ENCODE data around the gene RTN4R. TPM values are rescaled to one million over a fixed set of nuclear protein-coding genes. Genes with fewer than 3 reads are reported as not detected.

Gene RTN4R
- total and polyA plus RNA-seq, 9 of the 15 experiments (the other 6 are each of a cell fraction or from before 2014, with no cell fraction given), result 0.04 to 2.8 (median 1.4) TPM; not detected in 3

DNA sequence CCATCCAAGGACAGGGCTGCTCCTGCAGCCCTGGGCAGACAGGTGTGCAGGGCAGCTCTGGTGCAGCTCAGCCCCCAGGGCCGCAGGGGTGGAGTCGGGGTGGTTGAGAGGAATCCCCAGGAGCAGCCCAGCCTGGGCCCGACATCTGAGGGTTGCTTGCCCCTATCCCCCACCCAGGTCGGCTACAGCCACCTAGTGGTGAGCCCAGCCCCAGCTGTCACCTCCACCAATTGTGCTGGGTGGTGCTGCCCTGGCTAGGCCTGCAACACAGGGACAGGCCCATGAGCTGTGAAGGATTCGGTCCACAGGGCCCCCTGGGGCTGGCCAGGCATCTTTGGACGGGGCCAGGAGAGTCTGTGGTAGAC, 29.6 kb downstream of the RTN4R start (continued):
- TF ChIP-seq FOXO4 (CRISPR knock-in tag; IDR thresholded peaks at IDR 0.05), result peak; percentile 61; the same call in 1 of the 2 replicates
- TF ChIP-seq YY1 (IDR thresholded peaks at IDR 0.05; ENCODE audit: borderline replicate concordance in 1 of 3, control insufficient read depth in 1 of 3, extremely low read depth in 1 of 3, insufficient read depth in 3 of 3, insufficient read length in 1 of 3, insufficient replicate concordance in 2 of 3, low read depth in 1 of 3, low read length in 2 of 3), result peak in 1 of 3 experiments; percentile 25
- peak; percentile 24 for TF ChIP-seq SP2 (IDR thresholded peaks at IDR 0.05; ENCODE audit: extremely low read depth, low read depth, low read length, poor library complexity, severe bottlenecking)
- 0 out of 2 replicates have a peak, but pooled peaks have one; percentile 10 for TF ChIP-seq HCFC1 (IDR thresholded peaks at IDR 0.05; ENCODE audit: low read depth, low read length)
- peak in 1 of 2 experiments; percentile 44; a peak in 1 of 3 replicates for TF ChIP-seq CBX3 (IDR thresholded peaks at IDR 0.05; ENCODE audit: borderline replicate concordance in 1 of 2, low read length in 2 of 2)
- TF ChIP-seq, protein P1, sequence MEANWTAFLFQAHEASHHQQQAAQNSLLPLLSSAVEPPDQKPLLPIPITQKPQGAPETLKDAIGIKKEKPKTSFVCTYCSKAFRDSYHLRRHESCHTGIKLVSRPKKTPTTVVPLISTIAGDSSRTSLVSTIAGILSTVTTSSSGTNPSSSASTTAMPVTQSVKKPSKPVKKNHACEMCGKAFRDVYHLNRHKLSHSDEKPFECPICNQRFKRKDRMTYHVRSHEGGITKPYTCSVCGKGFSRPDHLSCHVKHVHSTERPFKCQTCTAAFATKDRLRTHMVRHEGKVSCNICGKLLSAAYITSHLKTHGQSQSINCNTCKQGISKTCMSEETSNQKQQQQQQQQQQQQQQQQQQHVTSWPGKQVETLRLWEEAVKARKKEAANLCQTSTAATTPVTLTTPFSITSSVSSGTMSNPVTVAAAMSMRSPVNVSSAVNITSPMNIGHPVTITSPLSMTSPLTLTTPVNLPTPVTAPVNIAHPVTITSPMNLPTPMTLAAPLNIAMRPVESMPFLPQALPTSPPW (CRISPR knock-in tag; IDR thresholded peaks at IDR 0.05), result peak; percentile 39; the same call in 1 of the 2 replicates
- 0 out of 2 replicates have a peak, but pooled peaks have one; percentile 11 for TF ChIP-seq E2F3 (CRISPR knock-in tag; IDR thresholded peaks at IDR 0.05)
- TF ChIP-seq CTCFL (IDR thresholded peaks at IDR 0.05; ENCODE audit: borderline replicate concordance, insufficient read depth, low read depth, low read length, poor library complexity, severe bottlenecking), result peak; percentile 61
- TF ChIP-seq KLF13 (tag; IDR thresholded peaks at IDR 0.05; ENCODE audit: borderline replicate concordance, low read depth), result 0 out of 2 replicates have a peak, but pooled peaks have one; percentile 5
- TF ChIP-seq, protein P2, sequence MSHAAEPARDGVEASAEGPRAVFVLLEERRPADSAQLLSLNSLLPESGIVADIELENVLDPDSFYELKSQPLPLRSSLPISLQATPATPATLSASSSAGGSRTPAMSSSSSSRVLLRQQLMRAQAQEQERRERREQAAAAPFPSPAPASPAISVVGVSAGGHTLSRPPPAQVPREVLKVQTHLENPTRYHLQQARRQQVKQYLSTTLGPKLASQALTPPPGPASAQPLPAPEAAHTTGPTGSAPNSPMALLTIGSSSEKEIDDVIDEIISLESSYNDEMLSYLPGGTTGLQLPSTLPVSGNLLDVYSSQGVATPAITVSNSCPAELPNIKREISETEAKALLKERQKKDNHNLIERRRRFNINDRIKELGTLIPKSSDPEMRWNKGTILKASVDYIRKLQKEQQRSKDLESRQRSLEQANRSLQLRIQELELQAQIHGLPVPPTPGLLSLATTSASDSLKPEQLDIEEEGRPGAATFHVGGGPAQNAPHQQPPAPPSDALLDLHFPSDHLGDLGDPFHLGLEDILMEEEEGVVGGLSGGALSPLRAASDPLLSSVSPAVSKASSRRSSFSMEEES (CRISPR knock-in tag; IDR thresholded peaks at IDR 0.05), result peak; percentile 18; the same call in 1 of the 2 replicates
- TF ChIP-seq MYNN (IDR thresholded peaks at IDR 0.05), result peak; percentile 70; the same call in 1 of the 2 replicates
- TF ChIP-seq MYNN (CRISPR knock-in tag; IDR thresholded peaks at IDR 0.05), result no peak
- peak; percentile 50 to 86; a peak in 3 of 4 replicates for TF ChIP-seq MAZ (CRISPR knock-in tag; conservative IDR thresholded peaks at IDR 0.05 in 1 of 2, IDR thresholded peaks at IDR 0.05 in 1 of 2)
- TF ChIP-seq GATAD2B (IDR thresholded peaks at IDR 0.05; ENCODE audit: borderline replicate concordance), result no peak
- 0 out of 2 replicates have a peak, but pooled peaks have one; percentile 28 for TF ChIP-seq MBD2 (IDR thresholded peaks at IDR 0.05; ENCODE audit: borderline replicate concordance, low read depth)
- TF ChIP-seq CC2D1A (IDR thresholded peaks at IDR 0.05), result peak; percentile 66; the same call in 1 of the 2 replicates
- TF ChIP-seq ARID3B (CRISPR knock-in tag; IDR thresholded peaks at IDR 0.05; ENCODE audit: borderline replicate concordance), result peak; percentile 82; the same call in 1 of the 2 replicates

All from K562 (cell line).